ENCODE results near the gene ARL3. TPM values are rescaled to one million over a fixed set of nuclear protein-coding genes. Genes with fewer than 3 reads are reported as not detected.
A peak's percentile ranks its signal among the peaks of the same experiment; 100 is the strongest.

Gene ARL3
- total RNA-seq, 1 donor from 2014 or later = 18.2 TPM

GRCh38 chr10:102712843-102713538 lies 1.2 kb downstream of the ARL3 start:
- peaks cover 55% of the 10 kb centered on the region for H3K79me2 ChIP-seq (ENCODE audit: insufficient read depth, low read length)
- peak overlapping the region; percentile 89 for H3K27ac ChIP-seq (ENCODE audit: low read depth, low read length)
- Mint-ChIP-seq H3K27ac (ENCODE audit: unreplicated experiment) (peak overlapping the region; percentile 91), H3K27me3 (ENCODE audit: low read depth, unreplicated experiment) (no peaks in the 10 kb centered on the region), H3K9me3 (ENCODE audit: unreplicated experiment) (no peaks in the 10 kb centered on the region), H3K4me1 (ENCODE audit: low read depth, unreplicated experiment) (peaks cover 27% of the 10 kb centered on the region), H3K4me3 (ENCODE audit: unreplicated experiment) (peak overlapping the region; percentile 97), H3K36me3 (ENCODE audit: low read depth, unreplicated experiment) (no peaks in the 10 kb centered on the region)
- H3K4me3 ChIP-seq (ENCODE audit: insufficient read depth, low read depth, low read length) = peak overlapping the region; percentile 82
- DNase-seq (ENCODE audit: low read depth) = no peak
- FAIRE-seq = no peak
- peak overlapping the region; percentile 90 for H3K9ac ChIP-seq (ENCODE audit: low read length)
- H3K4me2 ChIP-seq (ENCODE audit: low read length) = peak overlapping the region; percentile 89
- peaks cover 26% of the 10 kb centered on the region for H3K4me1 ChIP-seq (ENCODE audit: insufficient read depth, low read length)
- no peaks in the 10 kb centered on the region for H3K9me3 ChIP-seq (ENCODE audit: insufficient read depth, low read depth, low read length)
- no peaks in the 10 kb centered on the region for H3K27me3 ChIP-seq (ENCODE audit: insufficient read depth, low read length)
- peak overlapping the region; percentile 76 for H2AFZ ChIP-seq (ENCODE audit: low read depth, low read length)
- peaks cover 6% of the 10 kb centered on the region for H4K20me1 ChIP-seq (ENCODE audit: insufficient read depth, low read length)
- TF ChIP-seq EZH2 (IDR thresholded peaks at IDR 0.05; ENCODE audit: insufficient read depth, low read length) (no peak), CTCF (IDR thresholded peaks at IDR 0.05; ENCODE audit: insufficient read depth, low read depth, low read length) (no peak)
- H3K36me3 ChIP-seq (ENCODE audit: insufficient read depth, low read length) = no peaks in the 10 kb centered on the region

- Histone ChIP-seq H3K9ac (ENCODE audit: low read length) (no peak overlapping the region), H2AFZ (ENCODE audit: low read depth, low read length) (no peak overlapping the region), H3K36me3 (ENCODE audit: insufficient read depth, low read length) (no peaks in the 10 kb centered on the region), H3K4me2 (ENCODE audit: low read length) (no peak overlapping the region), H3K4me3 (ENCODE audit: insufficient read depth, low read depth, low read length) (no peak overlapping the region), H3K27me3 (ENCODE audit: insufficient read depth, low read length) (no peaks in the 10 kb centered on the region), H3K9me3 (ENCODE audit: insufficient read depth, low read depth, low read length) (no peaks in the 10 kb centered on the region), H3K79me2 (ENCODE audit: insufficient read depth, low read length) (peaks cover 61% of the 10 kb centered on the region), H3K4me1 (ENCODE audit: insufficient read depth, low read length) (peaks cover 26% of the 10 kb centered on the region), H3K27ac (ENCODE audit: low read depth, low read length) (no peak overlapping the region), H4K20me1 (ENCODE audit: insufficient read depth, low read length) (peaks cover 6% of the 10 kb centered on the region)
- TF ChIP-seq CTCF (IDR thresholded peaks at IDR 0.05; ENCODE audit: insufficient read depth, low read depth, low read length) (no peak), EZH2 (IDR thresholded peaks at IDR 0.05; ENCODE audit: insufficient read depth, low read length) (no peak)
- peaks cover 24% of the 10 kb centered on the region for H3K4me1 Mint-ChIP-seq (ENCODE audit: low read depth, unreplicated experiment)
- no peaks in the 10 kb centered on the region for H3K9me3 Mint-ChIP-seq (ENCODE audit: unreplicated experiment)
- H3K27ac Mint-ChIP-seq (ENCODE audit: unreplicated experiment) = peak overlapping the region; percentile 44
- H3K4me3 Mint-ChIP-seq (ENCODE audit: unreplicated experiment) = peak overlapping the region; percentile 97
- no peaks in the 10 kb centered on the region for H3K27me3 Mint-ChIP-seq (ENCODE audit: low read depth, unreplicated experiment)
- FAIRE-seq (no peak), DNase-seq (ENCODE audit: low read depth) (no peak)
- H3K36me3 Mint-ChIP-seq (ENCODE audit: low read depth, unreplicated experiment) = no peaks in the 10 kb centered on the region
Observed at GRCh38 chr10:102712089-102712488, 2.1 kb downstream of the ARL3 start.

GRCh38 chr10:102710609-102711008 lies 3.6 kb downstream of the ARL3 start:
- no peak overlapping the region for H2AFZ ChIP-seq (ENCODE audit: low read depth, low read length)
- Mint-ChIP-seq H3K27me3 (ENCODE audit: low read depth, unreplicated experiment) (no peaks in the 10 kb centered on the region), H3K36me3 (ENCODE audit: low read depth, unreplicated experiment) (no peaks in the 10 kb centered on the region), H3K27ac (ENCODE audit: unreplicated experiment) (peak overlapping the region; percentile 35), H3K4me1 (ENCODE audit: low read depth, unreplicated experiment) (peaks cover 25% of the 10 kb centered on the region), H3K4me3 (ENCODE audit: unreplicated experiment) (no peak overlapping the region), H3K9me3 (ENCODE audit: unreplicated experiment) (no peaks in the 10 kb centered on the region)
- no peaks in the 10 kb centered on the region for H3K9me3 ChIP-seq (ENCODE audit: insufficient read depth, low read depth, low read length)
- H3K36me3 ChIP-seq (ENCODE audit: insufficient read depth, low read length) = no peaks in the 10 kb centered on the region
- DNase-seq (ENCODE audit: low read depth) (peak; percentile 87), FAIRE-seq (no peak)
- no peak overlapping the region for H3K4me3 ChIP-seq (ENCODE audit: insufficient read depth, low read depth, low read length)
- no peaks in the 10 kb centered on the region for H3K27me3 ChIP-seq (ENCODE audit: insufficient read depth, low read length)
- peak overlapping the region; percentile 57 for H3K4me2 ChIP-seq (ENCODE audit: low read length)
- TF ChIP-seq CTCF (IDR thresholded peaks at IDR 0.05; ENCODE audit: insufficient read depth, low read depth, low read length) = no peak
- no peak for TF ChIP-seq EZH2 (IDR thresholded peaks at IDR 0.05; ENCODE audit: insufficient read depth, low read length)
- peak overlapping the region; percentile 18 for H3K27ac ChIP-seq (ENCODE audit: low read depth, low read length)
- H3K4me1 ChIP-seq (ENCODE audit: insufficient read depth, low read length) = peaks cover 28% of the 10 kb centered on the region
- H3K9ac ChIP-seq (ENCODE audit: low read length) = peak overlapping the region; percentile 6
- H4K20me1 ChIP-seq (ENCODE audit: insufficient read depth, low read length) = peaks cover 6% of the 10 kb centered on the region
- H3K79me2 ChIP-seq (ENCODE audit: insufficient read depth, low read length) = peaks cover 62% of the 10 kb centered on the region

Data from astrocyte (in vitro differentiated cells and primary cell).